ENCODE data around the gene PDE11A. TPM values are rescaled to one million over a fixed set of nuclear protein-coding genes. Genes with fewer than 3 reads are reported as not detected.

Gene PDE11A
- total and polyA plus RNA-seq, 2 of the 8 experiments (the other 6 are each of a cell fraction or from before 2014, with no cell fraction given) = 0.19 to 0.23 TPM

DNA sequence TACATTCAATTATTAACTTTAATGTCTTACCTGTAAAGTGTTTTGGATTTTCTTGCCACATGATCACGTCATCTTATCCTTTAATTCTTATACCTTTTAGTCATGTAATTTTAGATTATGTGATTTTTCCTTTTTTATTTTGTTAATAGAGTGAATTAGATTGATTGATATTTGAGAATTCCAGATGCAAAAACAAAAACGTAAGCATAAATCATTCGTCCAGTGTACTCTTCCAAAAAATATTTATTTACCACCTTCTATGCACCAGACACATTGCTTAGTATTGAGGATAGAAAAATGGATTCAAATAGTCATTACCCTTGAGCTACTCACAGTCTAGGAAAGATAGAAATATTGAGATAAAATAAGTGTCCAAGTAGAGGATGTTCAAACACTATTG lies 249.6 kb downstream of the PDE11A start (continued):
- TF ChIP-seq ZNF274 (IDR thresholded peaks at IDR 0.05; ENCODE audit: borderline replicate concordance, extremely low read depth, low read length) (no peak), MAFK (IDR thresholded peaks at IDR 0.05; ENCODE audit: low read depth, low read length) (no peak)

Measured in H1 (cell line).